Activated naive CD8-positive, alpha-beta T cell treated with anti-CD3 and anti-CD28 coated beads, Interleukin-2, amount 50 U/mL, for 24 hours (primary cell): ENCODE results near the gene TCHHL1.

Experiments used
- ATAC-seq: fragments of 150-1000 bp; cut with Tn5 transposase; one replicate; pipeline ENCODE4 v1.10.0; 2021
- DNase-seq: peaks from one replicate; pipeline ENCODE4 v3.0.0; 2021
- H3K27ac Mint-ChIP-seq: one replicate; pipeline ENCODE4 v1.8.0; 2021; ENCODE audit warnings: mild to moderate bottlenecking, mixed read lengths
- H3K27me3 Mint-ChIP-seq: one replicate; pipeline ENCODE4 v1.8.0; 2021; ENCODE audit warnings: mixed read lengths
- H3K36me3 Mint-ChIP-seq: one replicate; pipeline ENCODE4 v1.8.0; 2021; ENCODE audit warnings: low read depth, mixed read lengths
- H3K4me1 Mint-ChIP-seq: one replicate; pipeline ENCODE4 v1.8.0; 2021; ENCODE audit warnings: mixed read lengths
- H3K4me3 Mint-ChIP-seq: one replicate; pipeline ENCODE4 v1.8.0; 2021; ENCODE audit warnings: mild to moderate bottlenecking, moderate library complexity, mixed read lengths
- H3K9me3 Mint-ChIP-seq: one replicate; pipeline ENCODE4 v1.8.0; 2021; ENCODE audit warnings: mixed read lengths

Gene TCHHL1

DNA sequence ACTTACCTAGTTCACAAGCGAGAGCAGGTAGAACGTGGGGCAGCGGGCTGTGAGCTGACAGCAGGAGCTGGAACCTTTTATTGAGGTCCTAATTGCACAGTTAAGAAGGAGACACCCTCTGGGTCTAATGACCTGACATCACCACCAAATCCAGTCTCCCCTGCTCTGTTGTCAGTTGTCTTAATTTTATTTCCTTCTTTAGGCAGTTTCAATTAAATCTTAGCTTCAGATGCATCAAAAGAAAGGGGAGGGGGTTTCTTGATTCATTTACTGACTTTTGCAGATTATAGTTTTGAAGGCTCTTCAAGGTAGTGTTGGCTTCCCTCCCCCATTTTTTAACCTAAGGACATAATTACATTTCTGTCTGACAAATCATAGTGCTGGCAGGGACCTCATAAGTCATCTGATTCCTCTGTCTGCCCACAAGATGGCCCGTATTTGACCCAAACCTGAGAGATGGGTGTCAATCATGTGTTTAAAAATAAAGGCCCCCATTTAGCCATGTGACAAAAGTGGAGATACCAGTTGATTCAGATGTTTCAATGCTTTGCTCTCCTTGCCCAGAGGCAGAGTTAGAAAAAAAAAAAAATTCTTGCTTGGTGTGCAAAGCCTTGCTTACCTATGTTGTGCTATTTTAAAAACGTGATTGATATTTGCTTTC lies at the start of gene TCHHL1:
TCHHL1 (minus strand) TSS at position 51 of the 661 bp plus-strand sequence. CDS start 921 bp downstream, outside the sequence.
- Mint-ChIP-seq H3K9me3 (peaks cover 8% of the 10 kb centered on the region), H3K27me3 (peaks cover 26% of the 10 kb centered on the region), H3K27ac (no peak within 1 kb of the TSS), H3K4me1 (no peaks in the 10 kb centered on the region), H3K36me3 (no peaks in the 10 kb centered on the region), H3K4me3 (no peak within 1 kb of the TSS)
- DNase-seq (no peak), ATAC-seq (no peak)

DNA sequence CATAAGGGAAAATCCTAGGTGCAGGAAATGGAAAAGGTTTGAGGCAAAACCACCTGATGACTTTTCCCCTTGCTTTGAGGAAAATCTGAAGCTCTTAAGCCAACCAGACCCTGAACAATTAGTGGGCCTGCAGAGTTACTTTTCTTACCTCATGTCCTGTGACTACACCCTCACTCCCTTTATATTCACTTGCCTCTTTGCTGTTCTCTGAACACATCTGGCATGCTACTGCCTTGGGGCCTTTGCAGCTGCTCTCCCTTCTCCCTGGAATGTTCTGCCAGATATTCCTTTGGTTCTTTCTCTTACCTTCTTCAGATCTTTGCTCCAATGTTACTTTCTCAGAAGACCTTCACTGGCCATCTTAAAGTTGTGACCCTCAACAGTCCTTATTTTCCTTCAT lies 48.4 kb upstream of the TCHHL1 start:
- DNase-seq (no peak), ATAC-seq (no peak)
- Mint-ChIP-seq H3K36me3 (no peaks in the 10 kb centered on the region), H3K9me3 (peaks cover 17% of the 10 kb centered on the region), H3K4me3 (no peak overlapping the region), H3K4me1 (no peaks in the 10 kb centered on the region), H3K27ac (no peak overlapping the region), H3K27me3 (peaks cover 47% of the 10 kb centered on the region)

DNA sequence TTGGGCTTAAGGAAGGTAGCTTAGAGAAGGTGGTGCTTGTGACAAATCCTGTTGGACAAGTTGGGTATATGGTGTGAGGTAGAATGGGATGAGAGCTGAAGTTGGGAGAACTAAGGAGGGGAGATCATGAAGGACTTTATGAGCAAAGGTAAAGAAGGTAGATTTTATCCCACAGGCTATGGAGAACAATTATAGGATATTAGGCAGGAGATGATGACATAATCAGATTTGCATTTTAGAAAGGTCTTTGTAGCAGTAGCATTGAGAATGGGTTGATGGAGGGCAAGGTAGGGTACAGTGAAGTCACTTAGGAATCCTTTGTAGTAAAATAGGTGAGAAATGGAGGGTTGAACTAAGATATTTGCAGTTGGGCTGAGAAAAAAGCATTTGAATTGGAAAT lies 41.3 kb upstream of the TCHHL1 start:
- Mint-ChIP-seq H3K27ac (no peak overlapping the region), H3K36me3 (no peaks in the 10 kb centered on the region), H3K27me3 (peaks cover 59% of the 10 kb centered on the region), H3K4me1 (no peaks in the 10 kb centered on the region), H3K4me3 (no peak overlapping the region), H3K9me3 (peaks cover 22% of the 10 kb centered on the region)
- ATAC-seq (no peak), DNase-seq (no peak)

DNA sequence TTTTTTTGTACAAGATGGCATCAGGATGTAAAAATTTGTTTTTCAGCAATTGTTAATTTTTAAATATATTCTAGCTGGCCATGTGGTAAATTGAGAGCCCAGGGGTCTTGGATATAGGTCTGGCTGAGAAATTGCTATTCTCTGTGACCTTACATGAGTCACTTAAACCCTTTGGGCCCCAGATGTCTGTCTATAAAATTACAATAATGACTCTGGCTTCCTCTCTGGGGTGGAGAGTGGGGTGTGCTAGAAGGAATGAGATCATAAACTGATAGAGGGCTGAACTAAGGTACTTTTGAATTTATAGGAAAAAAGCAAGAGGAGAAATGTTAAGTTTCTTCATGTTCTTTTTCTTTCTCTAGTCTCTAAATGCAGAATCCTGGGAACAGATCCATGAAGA lies 38.8 kb upstream of the TCHHL1 start:
- Mint-ChIP-seq H3K4me3 (no peak overlapping the region), H3K4me1 (no peaks in the 10 kb centered on the region), H3K27me3 (peaks cover 51% of the 10 kb centered on the region), H3K27ac (no peak overlapping the region), H3K36me3 (no peaks in the 10 kb centered on the region), H3K9me3 (peaks cover 9% of the 10 kb centered on the region)
- DNase-seq (no peak), ATAC-seq (peak; percentile 40)

DNA sequence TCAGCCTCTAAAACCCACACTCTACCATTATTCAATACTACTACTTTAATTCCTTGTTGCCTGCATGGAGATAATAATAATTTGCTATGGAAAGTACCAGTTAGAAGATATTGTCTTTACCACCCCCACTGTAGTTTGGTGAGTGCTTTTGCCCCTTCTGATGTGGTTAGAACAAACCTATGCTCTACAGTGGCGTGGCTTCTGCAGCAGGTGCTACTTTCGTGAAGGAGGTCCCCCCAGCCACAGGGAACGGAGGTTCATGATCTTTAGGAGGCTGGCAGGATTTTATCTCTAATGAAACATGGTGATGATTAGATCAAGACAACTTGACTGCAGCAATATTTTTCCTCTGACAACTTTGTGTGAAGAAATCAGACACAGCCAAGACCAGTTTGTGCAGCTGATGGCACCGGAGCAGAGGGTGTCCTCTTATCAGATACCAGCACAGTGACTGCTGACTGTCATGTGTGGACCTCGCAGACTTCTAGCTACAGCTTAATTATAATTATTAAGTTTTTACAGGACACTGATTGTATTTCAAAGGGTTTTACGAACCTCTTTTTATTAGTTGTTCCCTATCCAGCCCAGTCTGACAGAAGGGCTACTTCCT lies 37.1 kb upstream of the TCHHL1 start:
- no peaks in the 10 kb centered on the region for H3K4me1 Mint-ChIP-seq
- H3K27ac Mint-ChIP-seq: no peak overlapping the region
- no peaks in the 10 kb centered on the region for H3K36me3 Mint-ChIP-seq
- no peak for DNase-seq
- no peak for ATAC-seq
- H3K27me3 Mint-ChIP-seq: peaks cover 63% of the 10 kb centered on the region
- H3K4me3 Mint-ChIP-seq: no peak overlapping the region
- H3K9me3 Mint-ChIP-seq: peaks cover 5% of the 10 kb centered on the region

DNA sequence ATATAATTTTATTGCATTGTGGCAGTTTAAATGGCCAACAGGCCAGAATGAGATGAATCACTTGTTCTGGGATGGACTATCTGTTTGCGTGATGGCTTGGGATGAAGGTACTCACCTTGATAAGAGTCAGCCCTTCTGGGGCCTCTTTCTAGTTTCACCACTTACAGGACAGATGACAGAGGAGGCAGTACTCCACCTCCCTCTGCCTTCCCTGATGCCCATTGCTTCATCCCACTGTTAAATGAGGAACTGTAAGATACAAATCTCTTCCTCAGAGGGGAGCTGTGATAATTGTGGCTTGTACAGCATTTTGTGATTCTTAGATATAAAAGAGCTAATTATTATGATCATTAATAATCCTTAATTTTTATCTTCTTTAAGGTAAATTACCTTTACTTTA lies 30.1 kb upstream of the TCHHL1 start:
- Mint-ChIP-seq H3K27ac (no peak overlapping the region), H3K4me1 (no peaks in the 10 kb centered on the region), H3K36me3 (no peaks in the 10 kb centered on the region), H3K4me3 (no peak overlapping the region), H3K9me3 (no peaks in the 10 kb centered on the region), H3K27me3 (peaks cover 46% of the 10 kb centered on the region)
- ATAC-seq: no peak
- DNase-seq: no peak

DNA sequence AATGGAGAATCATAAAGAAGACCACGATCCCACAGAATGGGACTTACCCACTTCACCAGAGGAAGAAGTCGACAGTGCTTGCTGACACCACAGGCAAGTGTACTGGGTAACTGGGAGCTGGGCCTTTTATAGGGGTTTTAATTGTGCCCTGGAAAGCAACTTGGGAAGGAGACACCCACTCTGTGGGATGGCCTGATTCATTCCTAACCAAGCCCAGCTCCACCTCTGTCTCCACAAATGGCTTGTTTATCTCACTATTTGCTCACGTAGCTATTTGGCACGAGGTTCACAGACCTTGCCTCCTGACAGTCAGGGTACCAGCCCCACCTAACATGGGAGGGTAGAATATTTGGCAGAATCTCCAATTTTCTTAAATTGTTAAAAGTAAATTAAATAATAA lies 26.5 kb upstream of the TCHHL1 start, which contains the start of gene TCHH:
TCHH (minus strand) TSS at position 101 of the 400 bp plus-strand sequence. CDS start 1,364 bp downstream, outside the sequence.
- ATAC-seq (no peak), DNase-seq (no peak)
- Mint-ChIP-seq H3K27ac (no peak within 1 kb of the TSS), H3K4me1 (no peaks in the 10 kb centered on the region), H3K36me3 (peaks cover 2% of the 10 kb centered on the region), H3K27me3 (peaks cover 30% of the 10 kb centered on the region), H3K4me3 (no peak within 1 kb of the TSS), H3K9me3 (no peaks in the 10 kb centered on the region)

DNA sequence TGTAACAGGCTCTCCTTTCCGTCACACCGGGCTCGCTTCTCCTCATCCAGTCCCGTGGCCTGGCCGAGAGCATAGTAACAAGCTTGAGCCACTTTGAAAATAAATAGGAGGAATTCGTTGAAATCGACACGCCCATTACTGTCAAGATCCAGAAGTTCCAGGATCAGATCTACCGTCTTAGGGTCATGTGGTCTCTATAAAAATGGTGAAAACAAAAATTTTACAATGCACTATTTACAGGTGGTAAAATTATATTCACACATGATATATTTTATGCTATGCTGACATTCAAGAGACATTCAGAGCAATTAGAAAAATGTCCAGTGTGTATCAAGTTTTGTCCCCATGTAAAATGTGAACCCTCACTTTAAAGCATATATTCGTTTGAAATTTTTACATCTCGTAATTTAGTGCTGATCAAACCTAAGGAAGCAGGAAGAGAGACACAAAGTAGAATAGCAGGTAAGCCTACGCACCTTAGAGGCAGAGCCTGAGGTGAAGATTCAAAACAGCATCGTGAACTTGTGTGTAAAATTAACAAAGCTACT lies 24.1 kb upstream of the TCHHL1 start:
- Mint-ChIP-seq H3K36me3 (peaks cover 2% of the 10 kb centered on the region), H3K9me3 (peaks cover 4% of the 10 kb centered on the region), H3K27ac (no peak overlapping the region), H3K27me3 (peaks cover 17% of the 10 kb centered on the region), H3K4me3 (no peak overlapping the region), H3K4me1 (no peaks in the 10 kb centered on the region)
- DNase-seq (no peak), ATAC-seq (no peak)

DNA sequence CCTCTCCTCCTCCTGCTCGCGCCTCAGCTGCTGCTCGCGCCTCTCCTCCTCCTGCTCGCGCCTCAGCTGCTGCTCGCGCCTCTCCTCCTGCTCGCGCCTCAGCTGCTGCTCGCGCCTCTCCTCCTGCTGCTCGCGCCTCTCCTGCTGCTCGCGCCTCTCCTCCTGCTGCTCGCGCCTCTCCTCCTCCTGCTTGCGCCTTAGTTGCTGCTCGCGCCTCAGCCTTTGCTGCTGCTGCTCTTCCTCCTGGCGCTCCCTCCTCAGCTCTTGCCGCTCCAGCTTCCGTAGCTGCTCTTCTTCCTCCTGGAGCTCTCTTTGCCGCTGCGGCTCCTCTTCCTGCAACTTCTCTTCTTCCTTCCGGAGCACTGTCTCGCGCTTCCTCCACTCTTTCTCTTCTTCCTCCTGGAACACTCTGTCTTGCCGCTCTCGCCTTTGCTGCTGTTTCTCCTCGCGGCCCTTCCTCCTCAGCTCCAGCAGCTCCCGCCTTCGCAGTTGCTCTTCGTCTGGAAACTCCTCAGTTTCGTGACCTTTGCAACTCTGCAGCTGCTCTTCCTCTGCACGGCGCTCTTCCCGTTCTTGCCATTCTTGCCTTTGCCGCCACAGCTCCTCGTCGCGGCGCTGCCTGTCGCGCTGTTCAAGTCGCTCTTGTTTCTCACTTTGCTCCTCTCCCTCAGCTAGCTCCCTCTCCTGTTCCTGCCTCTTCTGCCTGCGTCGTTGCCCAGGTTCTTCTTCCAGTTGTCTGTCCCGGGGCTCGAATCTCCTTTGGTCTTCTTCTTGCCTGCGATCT lies 23.4 kb upstream of the TCHHL1 start:
- Mint-ChIP-seq H3K9me3 (peaks cover 4% of the 10 kb centered on the region), H3K36me3 (peaks cover 2% of the 10 kb centered on the region), H3K27me3 (peaks cover 15% of the 10 kb centered on the region), H3K4me1 (no peaks in the 10 kb centered on the region), H3K27ac (no peak overlapping the region), H3K4me3 (no peak overlapping the region)
- DNase-seq (no peak), ATAC-seq (no peak)

DNA sequence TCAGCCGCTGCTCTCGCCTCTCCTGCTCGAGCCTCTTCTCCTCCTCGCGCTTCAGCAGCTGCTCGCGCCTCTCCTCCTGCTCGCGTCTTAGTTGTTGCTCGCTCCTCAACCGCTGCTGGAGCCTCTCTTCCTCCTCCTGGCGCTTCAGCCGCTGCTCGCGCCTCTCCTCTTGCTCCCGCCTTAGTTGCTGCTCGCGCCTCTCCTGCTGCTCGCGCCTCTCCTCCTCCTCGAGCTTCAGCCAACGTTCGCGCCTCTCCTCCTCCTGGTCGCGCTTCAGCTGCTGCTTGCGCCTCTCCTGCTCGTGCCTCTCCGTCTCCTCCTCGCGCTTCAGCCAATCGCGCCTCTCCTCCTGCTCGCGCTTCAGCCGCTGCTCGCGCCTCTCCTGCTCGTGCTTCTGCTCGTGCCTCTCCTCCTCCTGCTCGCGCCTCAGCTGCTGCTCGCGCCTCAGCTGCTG lies 22.7 kb upstream of the TCHHL1 start:
- Mint-ChIP-seq H3K36me3 (peaks cover 2% of the 10 kb centered on the region), H3K4me3 (no peak overlapping the region), H3K9me3 (peaks cover 4% of the 10 kb centered on the region), H3K27ac (no peak overlapping the region), H3K4me1 (no peaks in the 10 kb centered on the region), H3K27me3 (peaks cover 8% of the 10 kb centered on the region)
- peak; percentile 15 for DNase-seq
- ATAC-seq: peak; percentile 37

DNA sequence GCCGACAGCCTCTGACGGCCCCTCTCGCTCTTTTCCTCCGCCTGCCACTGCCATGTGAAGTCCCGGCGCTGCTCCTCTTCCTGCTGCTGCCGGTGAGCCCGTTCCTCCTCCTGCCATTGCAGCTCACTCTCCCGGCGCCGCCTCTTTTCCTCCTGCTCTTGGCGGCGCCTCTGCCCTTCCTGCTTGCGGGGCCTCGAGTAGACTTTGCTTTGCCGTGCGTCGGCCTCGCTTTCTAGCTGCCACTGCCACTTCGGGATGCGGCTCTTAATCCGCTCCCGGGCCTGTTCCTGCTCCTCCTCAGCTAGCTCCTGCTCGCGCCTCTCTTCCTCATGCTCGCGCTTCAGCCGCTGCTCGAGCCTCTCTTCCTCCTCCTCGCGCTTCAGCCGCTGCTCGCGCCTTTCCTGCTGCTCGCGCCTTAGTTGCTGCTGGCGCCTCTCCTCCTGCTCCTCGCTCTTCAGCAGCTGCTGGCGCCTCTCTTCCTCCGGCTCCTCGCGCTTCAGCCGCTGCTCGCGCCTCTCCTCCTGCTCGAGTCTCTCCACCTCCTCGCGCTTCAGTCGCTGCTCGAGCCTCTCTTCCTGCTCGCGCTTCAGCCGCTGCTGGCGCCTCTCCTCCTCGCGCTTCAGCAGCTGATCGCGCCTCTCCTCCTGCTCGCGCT lies 22.1 kb upstream of the TCHHL1 start:
- ATAC-seq (peak; percentile 52), DNase-seq (peak; percentile 32)
- H3K4me3 Mint-ChIP-seq: no peak overlapping the region

DNA sequence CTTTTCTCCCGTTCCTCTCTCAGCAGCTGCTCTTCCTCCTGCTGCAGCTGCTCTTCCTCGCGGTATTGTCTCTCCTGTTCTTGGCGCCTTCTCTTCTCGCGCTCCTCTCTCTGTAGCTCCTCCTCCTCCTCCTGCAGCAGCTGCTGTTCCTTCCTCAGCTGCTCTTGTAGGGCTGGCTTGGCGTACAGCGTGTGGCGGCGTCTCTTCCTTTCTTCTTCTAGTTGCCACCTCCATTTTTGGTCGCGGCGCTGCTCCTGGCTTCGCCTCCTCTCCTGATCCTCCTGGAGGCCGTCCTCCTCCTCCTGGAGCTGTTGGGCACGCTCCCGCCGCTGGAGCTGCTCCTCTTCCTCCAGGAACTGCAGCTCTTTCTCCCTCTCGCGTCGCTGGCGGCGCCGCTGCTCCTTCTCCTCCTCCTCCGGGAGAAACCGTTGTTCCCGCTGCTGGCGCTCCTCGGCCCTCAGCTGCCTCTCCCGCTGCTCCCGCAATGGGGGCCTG lies 21.5 kb upstream of the TCHHL1 start:
- Mint-ChIP-seq H3K27me3 (peaks cover 9% of the 10 kb centered on the region), H3K36me3 (peaks cover 2% of the 10 kb centered on the region), H3K9me3 (peaks cover 4% of the 10 kb centered on the region), H3K4me1 (no peaks in the 10 kb centered on the region), H3K4me3 (no peak overlapping the region), H3K27ac (no peak overlapping the region)
- ATAC-seq (peak; percentile 70), DNase-seq (peak; percentile 25)

More for the DNA sequence above, 22.1 kb upstream of the TCHHL1 start:
- H3K27me3 Mint-ChIP-seq: peaks cover 8% of the 10 kb centered on the region
- H3K36me3 Mint-ChIP-seq: peaks cover 2% of the 10 kb centered on the region
- H3K4me1 Mint-ChIP-seq: no peaks in the 10 kb centered on the region
- peaks cover 4% of the 10 kb centered on the region for H3K9me3 Mint-ChIP-seq
- H3K27ac Mint-ChIP-seq: no peak overlapping the region

DNA sequence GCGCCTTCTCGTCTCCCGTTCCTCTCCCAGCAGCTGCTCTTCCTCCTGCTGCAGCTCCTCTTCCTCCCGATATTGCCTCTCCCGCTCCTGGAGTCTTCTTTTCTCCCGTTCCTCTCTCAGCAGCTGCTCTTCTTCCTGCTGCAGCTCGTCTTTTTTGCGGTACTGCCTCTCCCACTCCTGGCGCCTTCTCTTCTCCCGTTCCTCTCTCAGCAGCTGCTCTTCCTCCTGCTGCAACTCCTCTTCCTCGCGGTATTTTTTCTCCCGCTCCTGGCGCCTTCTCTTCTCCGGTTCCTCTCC lies 21.1 kb upstream of the TCHHL1 start:
- Mint-ChIP-seq H3K4me3 (no peak overlapping the region), H3K9me3 (peaks cover 4% of the 10 kb centered on the region), H3K27me3 (peaks cover 13% of the 10 kb centered on the region), H3K36me3 (peaks cover 2% of the 10 kb centered on the region), H3K27ac (no peak overlapping the region), H3K4me1 (no peaks in the 10 kb centered on the region)
- no peak for DNase-seq
- no peak for ATAC-seq

DNA sequence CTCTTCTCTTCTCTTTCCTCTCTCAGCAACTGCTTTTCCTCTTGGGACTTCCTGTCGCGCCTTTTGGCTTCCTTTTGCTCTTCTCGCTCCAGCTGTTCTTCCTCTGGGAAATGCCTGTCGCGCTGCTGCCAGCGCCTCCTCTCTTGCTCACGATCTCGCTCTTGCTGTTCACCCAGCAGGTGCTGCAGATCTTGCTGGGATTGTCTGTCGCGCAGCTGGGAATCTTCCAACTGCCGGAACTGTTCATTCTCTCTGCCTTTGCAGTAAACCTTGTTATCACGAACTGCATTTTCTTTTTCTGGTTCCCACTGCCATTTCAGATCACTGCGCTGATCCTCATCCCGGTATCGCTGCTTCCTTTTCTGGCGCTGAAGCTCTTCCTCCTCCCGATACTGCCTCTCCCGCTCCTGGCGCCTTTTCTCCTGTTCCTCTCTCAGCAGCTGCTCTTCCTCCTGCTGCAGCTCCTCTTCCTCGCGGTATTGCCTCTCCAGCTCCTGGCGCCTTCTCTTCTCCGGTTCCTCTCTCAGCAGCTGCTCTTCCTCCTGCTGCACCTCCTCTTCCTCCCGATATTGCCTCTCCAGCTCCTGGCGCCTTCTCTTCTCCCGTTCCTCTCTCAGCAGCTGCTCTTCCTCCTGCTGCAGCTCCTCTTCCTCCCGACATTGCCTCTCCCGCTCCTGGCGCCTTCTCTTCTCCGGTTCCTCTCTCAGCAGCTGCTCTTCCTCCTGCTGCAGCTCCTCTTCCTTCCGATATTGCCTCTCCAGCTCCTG lies 20.6 kb upstream of the TCHHL1 start:
- peaks cover 2% of the 10 kb centered on the region for H3K36me3 Mint-ChIP-seq
- H3K9me3 Mint-ChIP-seq: peaks cover 4% of the 10 kb centered on the region
- H3K4me1 Mint-ChIP-seq: no peaks in the 10 kb centered on the region
- peaks cover 15% of the 10 kb centered on the region for H3K27me3 Mint-ChIP-seq
- H3K4me3 Mint-ChIP-seq: no peak overlapping the region
- ATAC-seq (no peak), DNase-seq (no peak)
- no peak overlapping the region for H3K27ac Mint-ChIP-seq
